LoVo (cell line): ENCODE results near the gene CYP11A1.

Experiments used
- DNase-seq: peaks from one replicate; pipeline ENCODE4 v3.0.0-alpha.2; 2016; ENCODE audit warnings: low spot score

The CYP11A1 gene

DNA sequence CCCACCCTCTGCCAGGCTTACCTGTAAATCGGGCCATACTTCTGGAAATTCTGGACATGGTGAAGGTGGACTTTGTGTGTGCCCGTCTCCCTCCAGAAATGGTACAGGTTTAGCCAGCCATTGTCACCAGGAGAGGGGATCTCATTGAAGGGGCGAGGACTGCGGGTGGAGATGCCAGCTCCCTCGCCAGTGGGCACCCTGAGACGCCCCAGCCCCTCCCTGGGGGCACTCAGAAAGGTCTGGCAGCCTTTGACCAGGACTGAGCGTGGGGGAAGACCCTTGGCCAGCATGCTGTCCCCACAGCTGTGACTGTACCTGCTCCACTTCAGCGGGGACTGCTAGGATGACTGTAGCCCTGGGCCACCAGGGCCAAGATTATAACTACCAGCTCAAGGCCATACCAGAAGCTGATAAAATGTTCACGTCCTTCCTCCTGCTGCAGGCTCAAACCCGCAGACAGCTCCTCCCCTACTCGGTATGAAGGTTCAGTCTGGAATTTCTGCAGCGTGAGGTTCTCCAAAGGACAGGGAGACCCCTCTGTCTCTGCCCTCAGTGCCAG is at the start of gene CYP11A1:
Gene CYP11A1, minus strand, starts transcription at position 351 of the 559 bp plus-strand sequence. Its CDS starts 61 bp downstream, at position 290.
- no peak for DNase-seq

DNA sequence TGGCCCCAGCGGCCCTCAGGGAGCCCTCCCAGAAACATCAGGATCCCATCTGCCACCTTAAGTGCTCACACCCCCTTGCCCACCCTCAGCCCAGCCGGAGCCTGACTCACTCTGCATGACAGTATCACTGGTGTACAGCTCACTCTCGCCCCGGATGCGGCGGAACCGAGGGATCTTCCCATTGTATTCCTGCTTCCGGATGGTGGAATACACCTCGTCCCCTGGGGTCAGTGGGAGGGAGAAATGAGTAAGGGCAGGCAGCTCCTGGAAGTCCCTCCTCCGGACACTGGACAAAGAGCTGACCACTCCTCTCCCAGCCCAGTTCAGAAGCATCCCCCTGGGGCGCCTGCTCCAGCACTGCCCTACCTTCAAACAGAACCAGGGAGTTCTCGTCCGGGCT is 49.8 kb upstream of the CYP11A1 start:
- no peak for DNase-seq

DNA sequence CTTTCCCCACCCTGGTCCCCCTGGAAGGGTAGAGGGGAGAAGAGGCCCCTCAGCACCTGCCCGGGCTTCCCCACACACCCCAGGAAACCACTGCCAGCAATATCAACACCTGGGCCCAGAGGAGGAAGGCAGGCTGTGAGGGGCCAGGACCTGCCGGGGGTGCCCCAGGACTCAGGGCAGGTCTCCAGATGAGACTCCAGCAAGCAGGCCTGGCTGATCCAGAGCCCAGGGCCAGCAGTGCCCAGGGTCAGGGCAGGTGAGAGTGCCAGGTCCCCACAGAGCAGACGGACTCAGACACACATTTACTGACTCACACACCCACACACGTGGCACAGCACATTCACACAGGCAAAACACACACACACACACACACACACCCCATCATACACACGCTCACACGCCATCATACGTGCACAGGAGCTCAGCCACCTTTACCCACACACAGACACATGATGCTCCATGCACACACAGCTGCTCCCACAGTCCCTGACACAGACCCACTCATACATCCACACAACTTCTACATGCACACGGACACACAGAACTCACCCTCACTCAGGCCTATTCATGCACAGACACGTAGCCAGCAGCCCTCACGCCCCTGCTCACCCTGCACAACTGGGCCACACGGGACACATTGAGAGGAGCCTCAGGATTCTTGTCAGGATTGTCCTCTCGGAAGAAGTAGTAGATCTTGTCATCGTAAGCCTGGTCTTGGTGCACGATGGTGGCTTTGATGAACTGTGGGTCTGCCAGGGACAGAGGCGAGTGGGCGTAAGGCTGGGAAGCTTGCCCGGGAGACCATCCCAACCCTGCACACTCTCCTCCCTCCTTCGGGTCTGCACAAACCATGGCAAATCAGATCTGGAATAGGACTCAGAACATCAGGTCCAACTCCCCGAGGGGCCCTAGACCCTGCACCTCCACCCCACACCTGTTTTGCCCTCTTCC is 48.8 kb upstream of the CYP11A1 start:
- no peak for DNase-seq

DNA sequence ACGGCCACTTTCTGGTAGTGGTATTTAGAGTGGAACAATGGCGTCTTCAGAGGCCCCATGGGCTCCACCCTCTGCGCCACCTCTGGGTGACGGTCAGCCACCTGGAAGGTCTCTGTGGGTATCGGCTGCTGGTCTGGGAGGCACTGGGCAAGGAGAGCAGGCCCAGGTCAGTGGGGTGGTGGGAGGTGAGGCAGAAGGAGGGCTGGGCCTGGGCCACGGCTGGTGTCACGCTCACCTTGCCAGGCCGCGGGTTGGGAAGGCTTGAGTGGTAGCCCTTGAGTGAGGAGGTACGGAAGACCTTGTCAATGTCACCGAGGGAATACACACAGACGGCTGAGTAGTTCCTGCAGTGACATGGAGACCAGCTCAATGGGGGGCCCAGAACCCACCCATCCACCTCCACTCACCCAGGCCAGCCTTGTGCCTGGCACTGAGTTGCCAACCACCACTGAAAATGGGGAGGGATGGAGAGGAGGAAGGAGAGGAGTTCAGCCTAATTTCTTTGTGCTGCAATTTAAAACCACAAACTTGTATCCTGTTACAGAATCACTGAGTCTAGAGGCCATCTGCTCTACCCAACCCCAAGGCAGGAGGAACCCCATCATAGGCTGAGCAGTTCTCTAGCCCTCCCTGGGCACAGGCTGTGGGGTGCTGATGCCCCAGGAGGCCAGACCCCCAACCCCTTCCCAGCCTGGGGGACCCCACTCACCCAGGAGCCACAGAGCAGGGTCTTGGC is 47.3 kb upstream of the CYP11A1 start:
- no peak for DNase-seq

DNA sequence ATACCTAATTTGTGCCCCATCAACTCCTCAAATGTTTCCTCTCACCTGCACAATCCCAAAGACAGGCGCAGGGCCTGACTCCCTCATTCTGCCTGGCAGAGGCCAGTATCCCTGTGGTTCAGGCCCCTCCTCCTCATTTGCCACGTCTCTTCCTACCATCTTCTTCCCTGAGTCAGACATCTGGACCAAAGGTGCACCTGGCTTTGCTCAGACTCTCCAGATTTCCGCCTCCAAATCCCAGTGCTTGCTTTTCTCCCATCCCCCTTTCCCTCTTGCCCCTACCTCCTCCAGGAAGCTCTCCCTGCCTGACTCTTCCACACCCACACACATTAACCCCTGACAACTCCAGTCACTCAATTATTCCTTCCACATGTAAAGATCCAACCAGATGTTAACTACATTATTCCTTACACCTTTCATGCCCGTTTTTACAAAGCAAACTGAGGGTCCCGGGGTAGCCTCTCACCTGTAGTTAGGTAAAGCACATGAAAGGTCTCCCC is 46.7 kb upstream of the CYP11A1 start:
- no peak for DNase-seq

DNA sequence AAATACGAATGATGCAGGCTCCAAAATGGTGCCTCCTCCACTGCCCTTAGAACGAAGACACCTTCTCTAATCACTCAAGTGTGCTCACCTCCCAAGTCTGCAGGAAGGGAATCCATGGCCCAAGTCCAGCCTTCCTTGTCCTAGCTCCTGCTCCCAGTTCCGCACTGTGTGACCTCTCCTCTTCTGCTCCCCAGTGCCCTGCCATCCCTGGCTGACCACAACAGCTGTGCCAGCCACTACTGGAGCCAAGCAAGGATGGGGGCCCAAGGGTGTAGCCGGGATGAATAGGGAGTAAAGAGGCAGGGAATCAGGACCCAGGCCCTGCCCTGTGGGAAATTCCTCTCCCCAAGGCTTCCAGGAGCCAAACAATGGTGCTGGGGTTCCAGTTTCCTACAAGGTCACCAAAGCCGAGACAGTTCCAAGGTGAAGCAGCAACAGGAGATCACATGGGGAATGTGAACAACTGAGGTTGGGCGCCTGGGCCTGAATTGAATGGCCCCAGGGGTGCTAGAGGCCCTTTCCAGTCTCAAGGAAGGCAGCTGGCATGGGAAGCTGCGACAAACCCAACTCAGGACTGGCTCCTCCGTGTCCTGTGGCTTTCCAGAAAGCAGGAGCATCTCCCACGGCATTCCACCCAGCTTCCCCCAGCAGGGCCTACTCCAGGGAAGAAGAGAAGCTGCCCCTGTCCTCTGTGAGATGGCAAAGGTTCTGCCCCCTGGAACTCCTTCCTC is 46.1 kb upstream of the CYP11A1 start:
- no peak for DNase-seq

DNA sequence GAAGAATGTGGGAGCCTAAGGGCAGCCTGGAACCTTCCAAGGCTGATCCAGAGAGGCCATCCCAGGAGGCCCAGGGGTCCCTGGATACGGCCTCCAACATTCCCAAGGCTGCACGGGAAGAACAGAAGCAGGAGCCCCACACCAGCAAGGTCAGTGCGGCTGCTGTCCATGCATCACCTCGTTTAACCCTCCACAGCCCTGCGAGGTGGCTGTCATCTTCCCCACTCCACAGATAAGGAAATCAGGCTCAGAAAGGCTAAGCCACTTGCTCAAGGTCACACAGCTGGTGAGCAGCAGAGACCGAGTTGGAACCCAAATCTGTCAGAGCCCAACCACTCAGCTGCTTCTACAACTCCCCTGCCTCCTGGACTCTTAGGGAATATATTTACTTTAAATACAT is 44.7 kb upstream of the CYP11A1 start:
- no peak for DNase-seq

DNA sequence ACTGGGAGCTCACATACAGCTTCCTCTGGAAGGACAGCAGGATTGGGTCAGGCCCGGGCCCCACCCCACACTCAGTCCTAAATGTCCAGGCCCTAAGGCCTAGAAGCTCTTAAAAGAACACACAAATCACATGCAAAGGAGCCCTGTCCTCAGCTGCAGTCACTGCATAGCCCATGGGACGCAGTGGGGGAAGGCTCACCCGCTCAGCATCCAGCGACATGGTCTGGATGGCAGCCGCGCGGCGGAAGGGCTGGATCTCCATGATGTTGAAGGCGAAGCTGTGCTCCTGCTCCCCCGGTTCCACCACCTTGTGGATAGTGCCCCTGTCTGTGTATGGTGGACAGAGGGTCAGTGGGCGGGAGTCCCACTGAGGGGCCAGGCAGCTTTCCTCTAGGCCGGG is 44.2 kb upstream of the CYP11A1 start:
- DNase-seq: no peak

DNA sequence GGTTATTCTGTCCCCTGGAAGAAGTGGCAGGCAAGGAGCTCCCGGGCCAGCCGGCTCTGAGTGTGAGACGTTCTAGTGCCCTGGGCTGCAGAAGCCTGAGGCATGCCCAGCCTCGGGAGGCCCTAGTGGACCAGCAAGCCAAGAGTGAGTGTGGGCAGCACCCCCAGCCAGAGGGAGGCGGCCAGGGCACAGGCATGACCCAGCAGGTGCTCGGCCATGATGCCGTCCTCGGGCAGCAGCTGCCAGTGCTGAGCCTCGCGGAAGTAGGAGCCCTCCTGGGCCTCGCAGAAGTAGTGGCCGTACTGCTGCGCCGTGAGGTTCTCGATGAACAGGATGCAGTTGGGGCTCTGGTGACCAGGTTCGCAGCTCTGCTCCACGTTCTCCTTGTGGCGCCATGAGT is 43.1 kb upstream of the CYP11A1 start:
- no peak for DNase-seq

DNA sequence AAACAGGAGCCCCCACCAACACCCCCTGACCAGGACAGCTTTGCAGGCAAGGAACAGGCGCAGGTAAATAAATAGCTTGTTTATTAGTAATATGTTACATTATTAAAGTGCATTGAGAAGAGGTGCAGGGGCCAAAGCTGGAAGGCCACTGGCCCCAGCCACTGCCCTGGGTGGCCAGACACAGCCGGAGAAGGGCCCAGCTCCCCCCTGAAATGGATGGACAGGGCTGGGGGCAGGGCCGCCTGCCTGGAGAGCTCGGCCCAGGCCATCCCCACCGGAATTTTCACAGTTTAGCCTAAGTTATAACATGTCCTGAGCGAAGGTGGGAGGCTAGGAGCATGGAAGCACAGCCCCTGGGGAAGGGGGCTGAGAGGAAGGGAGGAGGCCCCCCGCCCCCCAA is 41.8 kb upstream of the CYP11A1 start:
- no peak for DNase-seq

DNA sequence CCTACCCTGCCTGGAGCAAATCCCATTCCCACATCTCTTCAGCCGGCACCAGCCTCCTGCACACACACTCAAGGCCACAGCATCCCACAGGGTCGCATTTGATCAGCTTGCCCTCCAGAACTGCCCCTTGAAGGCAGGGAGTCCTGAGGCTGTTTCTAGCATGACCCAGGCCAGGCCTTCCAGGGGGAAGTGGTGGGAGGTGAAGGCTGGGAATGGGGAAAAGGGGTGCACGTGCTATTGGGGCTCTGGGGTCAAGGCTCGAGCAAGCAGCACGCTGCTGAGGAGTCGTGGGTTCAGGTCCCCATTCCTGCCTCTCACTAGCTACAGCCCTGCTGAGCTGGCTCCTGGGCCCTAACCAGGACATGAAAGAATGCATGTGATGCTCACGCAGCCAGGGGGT is 41.4 kb upstream of the CYP11A1 start:
- DNase-seq: no peak

DNA sequence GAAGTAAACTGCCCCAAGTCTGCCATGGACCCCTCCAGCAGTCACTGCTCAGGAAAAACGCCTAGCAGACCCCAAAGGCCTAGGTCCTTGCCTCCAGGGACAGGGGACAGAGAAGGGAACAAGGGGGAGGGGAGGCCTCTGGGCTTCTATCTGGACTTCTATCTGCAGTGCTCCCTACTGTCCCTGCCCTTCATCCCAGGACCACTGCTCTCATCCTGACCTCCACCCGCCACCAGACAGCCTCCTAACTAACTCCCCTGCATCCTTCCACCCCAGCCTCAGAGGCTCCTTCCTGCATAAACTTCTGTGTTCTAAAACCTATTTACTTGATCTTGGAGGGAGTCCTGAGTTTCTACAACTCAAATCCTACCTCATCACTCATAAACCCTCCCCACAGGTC is 40.9 kb upstream of the CYP11A1 start:
- DNase-seq: no peak

DNA sequence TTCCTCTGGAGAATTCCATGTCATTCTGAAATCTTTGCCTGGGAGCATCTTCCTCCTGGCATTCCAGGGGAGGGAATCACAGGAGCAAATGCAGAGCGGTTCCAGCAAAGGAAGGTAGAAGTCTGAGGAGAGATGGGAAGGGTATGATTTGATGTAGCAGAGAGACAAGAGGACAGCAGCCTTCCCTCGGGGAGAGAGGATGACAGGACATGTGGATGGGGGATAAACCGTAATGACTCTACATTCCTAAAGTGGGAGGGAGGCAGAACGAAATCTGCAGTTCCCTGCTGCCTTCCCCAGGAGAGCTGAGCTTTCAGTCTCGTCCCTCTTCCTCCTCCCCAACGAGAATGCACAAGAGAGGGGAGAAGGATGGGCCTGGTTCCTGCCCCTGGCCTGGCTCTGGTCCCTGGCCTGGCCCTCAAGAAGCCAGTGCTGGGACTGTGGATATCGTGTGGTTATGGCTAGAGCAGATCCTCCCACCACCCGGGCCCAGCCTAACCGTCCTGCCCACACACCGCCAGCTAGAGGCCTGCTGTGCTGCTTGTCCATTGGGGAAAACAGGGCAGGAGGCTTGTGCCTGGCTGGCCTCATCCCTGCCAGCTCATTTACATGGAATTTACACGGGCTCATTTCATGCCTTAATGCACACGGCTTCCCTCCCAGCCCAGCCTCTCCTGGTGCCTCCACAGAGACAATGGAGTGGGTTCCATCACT is 39.7 kb upstream of the CYP11A1 start:
- no peak for DNase-seq

DNA sequence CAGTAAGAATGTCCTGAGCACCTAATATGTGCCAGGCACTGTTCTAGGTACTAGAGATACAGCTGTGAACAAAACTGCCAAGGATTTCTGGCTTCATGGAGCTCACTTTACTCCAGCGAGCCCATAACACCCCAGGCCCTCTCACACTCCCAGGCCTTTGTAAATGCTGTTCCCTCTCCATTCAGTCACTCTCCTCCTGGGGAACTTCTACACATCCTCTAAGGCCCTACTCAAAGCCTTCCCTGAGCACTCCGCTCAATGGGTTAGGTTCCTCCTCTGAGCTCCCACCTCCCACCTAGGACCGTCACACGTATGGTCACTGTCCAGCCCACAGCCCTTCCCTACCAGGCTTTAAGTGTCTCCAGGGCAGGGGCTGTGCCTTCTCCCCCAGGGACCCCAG is 39.1 kb upstream of the CYP11A1 start:
- no peak for DNase-seq

DNA sequence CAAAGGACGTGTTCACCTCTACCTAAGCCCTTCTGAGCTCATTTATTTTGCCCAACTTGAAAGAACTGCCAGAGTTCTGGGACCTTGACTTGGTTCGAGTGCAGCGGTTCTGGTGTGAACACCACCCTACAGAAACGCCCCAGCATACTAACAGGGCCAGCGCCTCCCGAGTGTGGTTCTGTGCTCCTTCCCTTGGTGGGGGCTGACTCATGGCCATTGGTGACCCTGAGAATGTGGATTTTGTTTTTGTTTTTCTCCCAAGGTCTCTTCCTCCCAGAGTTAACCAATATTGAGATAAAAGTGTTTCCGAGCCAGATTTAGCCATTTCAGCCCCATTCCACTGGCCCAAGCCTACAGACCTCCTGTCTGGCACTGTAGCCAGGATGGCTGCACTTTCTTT is 38.4 kb upstream of the CYP11A1 start:
- DNase-seq: no peak

DNA sequence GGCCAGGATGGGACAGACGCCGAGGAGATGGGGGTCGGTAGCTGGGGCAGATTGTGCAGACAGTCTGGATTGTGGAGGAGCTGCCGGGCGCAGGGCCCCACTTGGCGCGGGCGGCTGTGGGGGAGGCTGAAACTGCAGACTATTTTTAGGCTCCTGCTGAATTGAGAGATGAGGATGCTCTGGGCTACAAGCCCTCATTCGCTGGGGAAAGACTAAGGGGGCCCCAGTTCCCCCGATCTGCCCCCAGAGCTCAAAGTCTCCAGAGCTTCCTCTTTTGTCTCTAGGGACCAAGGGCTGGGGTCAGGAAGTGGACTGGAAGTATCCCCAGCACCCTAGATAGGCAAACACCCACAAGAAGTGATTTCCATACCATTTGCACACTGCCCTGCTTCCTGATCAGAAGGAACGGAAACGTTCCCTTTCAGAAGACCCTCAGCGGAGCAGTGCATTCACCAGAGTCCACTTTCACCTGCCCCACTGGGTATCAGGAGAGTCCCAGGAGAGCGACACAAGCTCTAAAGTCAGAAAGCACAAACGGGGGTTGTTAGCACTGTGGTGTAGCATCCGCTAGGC is 36.6 kb upstream of the CYP11A1 start:
- DNase-seq: no peak

DNA sequence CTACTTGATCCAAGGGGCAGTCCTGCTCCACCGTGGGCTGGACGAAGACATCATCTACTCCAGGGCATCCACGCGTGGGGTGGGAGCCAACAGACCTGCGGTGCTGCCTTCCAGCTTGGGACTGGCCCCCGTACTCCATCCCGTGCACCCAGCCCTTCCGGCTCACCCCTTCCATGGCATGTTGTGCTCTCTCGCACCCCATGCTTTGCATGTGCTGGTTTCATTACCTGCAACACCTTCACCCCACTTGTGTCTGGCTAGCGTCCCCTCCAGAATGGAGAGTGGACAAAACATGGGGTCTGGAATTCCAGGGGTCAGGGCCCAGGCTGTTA is 36.1 kb upstream of the CYP11A1 start:
- DNase-seq: no peak

DNA sequence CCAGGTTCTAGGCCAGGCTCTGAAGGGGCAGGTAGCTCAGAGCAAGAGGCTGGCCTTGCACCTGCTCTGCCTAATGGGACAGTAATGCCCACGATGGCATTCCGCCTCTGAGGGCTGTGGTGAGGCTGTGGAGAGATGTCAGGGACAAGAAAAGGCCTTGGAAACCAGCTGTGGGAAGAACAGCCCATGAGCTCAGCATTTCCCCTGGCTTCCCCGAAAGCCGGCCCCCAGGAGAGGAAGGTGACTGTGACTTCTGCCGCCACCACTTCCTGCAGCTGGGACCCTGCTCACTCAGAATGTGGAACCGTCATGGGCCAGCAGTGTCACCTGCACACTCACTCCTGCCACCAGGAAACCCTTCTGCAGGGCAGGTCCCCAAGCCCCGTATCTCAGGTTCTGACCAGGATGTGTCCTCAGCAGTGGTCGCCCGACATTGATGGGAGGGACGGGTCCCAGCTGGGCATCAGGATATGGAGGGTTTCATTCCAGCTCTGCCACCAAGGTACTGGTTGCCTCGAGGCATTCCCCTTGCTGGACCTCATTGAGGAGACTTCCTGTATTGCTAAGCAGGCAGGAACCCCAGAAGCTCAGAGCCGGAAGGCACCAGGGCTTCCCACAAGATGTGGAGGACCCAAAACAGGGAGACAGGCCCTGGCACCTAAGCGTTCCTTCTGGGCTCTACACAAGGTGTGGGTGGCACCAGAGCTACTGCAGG is 35.6 kb upstream of the CYP11A1 start:
- DNase-seq: no peak

DNA sequence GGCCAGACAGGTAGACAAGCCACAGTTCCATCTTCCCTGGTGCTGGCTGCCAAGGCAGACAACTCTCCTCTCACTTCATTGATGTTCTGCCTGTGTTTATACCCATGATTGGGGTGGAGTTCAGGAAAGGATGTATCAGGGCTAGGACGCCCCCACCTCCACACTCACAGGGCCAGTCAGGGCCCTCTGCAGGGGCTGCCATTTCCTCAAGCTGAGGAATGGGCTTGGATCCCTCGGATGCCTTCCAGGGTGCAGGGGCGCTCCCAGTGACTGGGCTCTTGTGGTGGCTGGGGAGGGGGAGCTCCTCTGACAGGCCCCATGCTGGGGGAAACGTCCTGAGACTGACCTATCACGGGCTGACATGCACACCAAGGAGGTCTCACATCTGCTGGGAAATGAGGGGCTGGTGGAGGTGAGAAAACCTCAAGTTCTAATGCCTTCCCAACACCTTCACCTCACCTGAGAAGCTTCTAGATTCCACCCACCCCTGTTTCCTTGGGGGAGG is 34.9 kb upstream of the CYP11A1 start:
- no peak for DNase-seq
